ENCODE results near the gene MXD4. TPM values are rescaled to one million over a fixed set of nuclear protein-coding genes. Genes with fewer than 3 reads are reported as not detected.

MXD4 gene
- total and polyA plus RNA-seq, 4 donors = 34.4 to 65.1 (median 47.8) TPM

- no peak for ATAC-seq (ENCODE audit: insufficient read depth, low FRiP score)
- Histone ChIP-seq H3K4me3 (peak overlapping the region; percentile 81), H3K27me3 (ENCODE audit: control insufficient read depth in 3 of 3, insufficient read depth in 3 of 3, low read length in 2 of 3) (no peaks in the 10 kb centered on the region), H3K9me3 (ENCODE audit: control insufficient read depth in 4 of 4, insufficient read depth in 3 of 4, low read length in 3 of 4) (no peaks in the 10 kb centered on the region), H3K9ac (ENCODE audit: insufficient read depth in 1 of 2, low read length in 2 of 2) (peak overlapping the region; percentile 28 to 55), H3K36me3 (ENCODE audit: control insufficient read depth in 4 of 4, insufficient read depth in 4 of 4, low read length in 4 of 4) (peaks cover 0 to 29% (median 11%) of the 10 kb centered on the region in 4 donors), H3K4me1 (ENCODE audit: control insufficient read depth in 5 of 5, insufficient read depth in 5 of 5, low read length in 5 of 5) (peaks cover 8 to 59% (median 28%) of the 10 kb centered on the region in 5 donors), H3K27ac (ENCODE audit: low read depth in 1 of 2, low read length in 1 of 2) (peak overlapping the region; percentile 64 to 91)
- TF ChIP-seq CTCF (IDR thresholded peaks at IDR 0.05; ENCODE audit: control extremely low read depth, extremely low read depth) = no peak
- DNase-seq = peak in 1 of 3 donors; percentile 9
- WGBS, 2 donors = 34 to 43% methylated on average over 23 of the region's 23 CpGs
Observed at GRCh38 chr4:2260344-2261109, 1.4 kb downstream of the MXD4 start.

DNA sequence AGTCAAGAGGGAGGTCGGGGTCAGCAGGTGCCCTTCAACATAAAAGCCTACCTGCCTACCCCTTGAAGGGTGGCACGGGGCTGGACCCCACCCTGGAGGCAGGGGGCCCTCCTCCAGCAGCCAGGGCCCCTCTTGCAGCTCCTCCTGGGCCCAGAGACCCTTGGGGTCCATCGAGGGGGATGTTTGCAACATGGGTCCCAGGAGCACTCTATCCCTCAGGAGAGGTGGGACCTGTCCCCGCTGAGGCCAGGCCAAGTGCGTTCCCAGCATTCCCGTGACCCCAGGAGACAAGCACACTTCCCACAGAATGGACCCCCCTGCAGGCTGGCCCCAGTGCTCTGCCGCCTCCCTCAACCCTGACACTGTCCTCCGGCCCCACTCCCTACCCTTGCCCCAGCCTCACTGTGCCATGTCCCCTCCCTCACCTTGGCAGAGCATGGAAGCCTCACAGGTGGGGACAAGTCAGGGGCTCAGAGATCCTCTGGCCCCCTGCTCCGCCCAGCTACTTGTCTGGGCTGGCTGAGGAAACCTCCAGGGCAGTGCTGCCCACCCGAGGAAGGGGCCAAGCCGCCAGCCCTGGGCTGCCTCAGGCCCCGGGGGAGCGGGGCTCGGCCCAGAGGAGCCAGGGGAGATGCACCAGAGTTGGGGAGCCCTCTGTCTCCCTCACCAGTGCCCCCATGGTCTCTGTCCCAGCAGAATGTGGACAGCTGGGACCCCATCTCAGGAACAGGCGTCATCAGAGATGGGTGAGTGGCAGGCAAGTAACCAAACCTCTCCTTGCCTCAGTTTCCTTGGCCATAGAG lies 2.2 kb downstream of the MXD4 start:
- 82% methylated on average over 15 of the region's 15 CpGs for WGBS, 2 donors
- Histone ChIP-seq H3K9me3 (ENCODE audit: control insufficient read depth in 4 of 4, insufficient read depth in 3 of 4, low read length in 3 of 4) (no peaks in the 10 kb centered on the region), H3K36me3 (ENCODE audit: control insufficient read depth in 4 of 4, insufficient read depth in 4 of 4, low read length in 4 of 4) (peaks cover 0 to 34% (median 13%) of the 10 kb centered on the region in 4 donors), H3K4me3 (peak overlapping the region; percentile 81), H3K27me3 (ENCODE audit: control insufficient read depth in 3 of 3, insufficient read depth in 3 of 3, low read length in 2 of 3) (no peaks in the 10 kb centered on the region), H3K27ac (ENCODE audit: low read depth in 1 of 2, low read length in 1 of 2) (peak overlapping the region in 1 of 2 donors; percentile 91), H3K4me1 (ENCODE audit: control insufficient read depth in 5 of 5, insufficient read depth in 5 of 5, low read length in 5 of 5) (peaks cover 8 to 53% (median 24%) of the 10 kb centered on the region in 5 donors), H3K9ac (ENCODE audit: insufficient read depth in 1 of 2, low read length in 2 of 2) (no peak overlapping the region)
- ATAC-seq (ENCODE audit: insufficient read depth, low FRiP score) (no peak), DNase-seq (peak in 1 of 3 donors; percentile 9)
- TF ChIP-seq CTCF (IDR thresholded peaks at IDR 0.05; ENCODE audit: control extremely low read depth, extremely low read depth) = no peak

GRCh38 chr4:2259036-2259540 lies 2.8 kb downstream of the MXD4 start:
- DNase-seq (no peak), ATAC-seq (ENCODE audit: insufficient read depth, low FRiP score) (no peak)
- Histone ChIP-seq H3K4me1 (ENCODE audit: control insufficient read depth in 5 of 5, insufficient read depth in 5 of 5, low read length in 5 of 5) (peaks cover 8 to 51% (median 24%) of the 10 kb centered on the region in 5 donors), H3K4me3 (no peak overlapping the region), H3K9ac (ENCODE audit: insufficient read depth in 1 of 2, low read length in 2 of 2) (no peak overlapping the region), H3K27me3 (ENCODE audit: control insufficient read depth in 3 of 3, insufficient read depth in 3 of 3, low read length in 2 of 3) (no peaks in the 10 kb centered on the region), H3K36me3 (ENCODE audit: control insufficient read depth in 4 of 4, insufficient read depth in 4 of 4, low read length in 4 of 4) (peaks cover 0 to 37% (median 16%) of the 10 kb centered on the region in 4 donors), H3K27ac (ENCODE audit: low read depth in 1 of 2, low read length in 1 of 2) (peak overlapping the region in 1 of 2 donors; percentile 91), H3K9me3 (ENCODE audit: control insufficient read depth in 4 of 4, insufficient read depth in 3 of 4, low read length in 3 of 4) (no peaks in the 10 kb centered on the region)
- TF ChIP-seq CTCF (IDR thresholded peaks at IDR 0.05; ENCODE audit: control extremely low read depth, extremely low read depth) = no peak
- WGBS, 2 donors = 75 to 81% methylated on average over 13 of the region's 13 CpGs
